ENCODE data around the gene COL18A1. TPM values are rescaled to one million over a fixed set of nuclear protein-coding genes. Genes with fewer than 3 reads are reported as not detected.

The COL18A1 gene
- total RNA-seq, 1 donor from 2014 or later: 515 TPM

DNA sequence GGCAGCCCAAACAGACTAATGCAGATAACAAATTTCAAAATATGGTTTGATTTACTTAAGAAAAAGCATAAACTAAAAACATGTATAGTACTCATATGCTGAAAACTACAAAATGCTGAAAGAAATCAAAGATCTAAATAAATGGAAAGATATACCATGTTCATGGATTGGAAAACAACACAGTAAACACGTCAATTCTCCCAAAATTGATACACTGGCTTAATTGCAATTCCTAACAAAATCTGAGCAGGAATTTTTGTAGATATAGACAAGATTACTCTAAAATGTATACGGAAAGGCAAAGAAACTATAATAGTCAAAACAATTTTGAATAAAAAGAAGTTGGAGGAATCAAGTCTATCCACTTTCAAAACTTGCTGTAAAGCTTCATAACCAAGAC lies 116.3 kb downstream of the COL18A1 start:
- Mint-ChIP-seq H3K27ac (ENCODE audit: unreplicated experiment) (no peak overlapping the region), H3K9me3 (ENCODE audit: unreplicated experiment) (peaks cover 42% of the 10 kb centered on the region), H3K27me3 (ENCODE audit: unreplicated experiment) (no peaks in the 10 kb centered on the region), H3K4me1 (ENCODE audit: unreplicated experiment) (no peaks in the 10 kb centered on the region), H3K36me3 (ENCODE audit: unreplicated experiment) (peaks cover 34% of the 10 kb centered on the region), H3K4me3 (ENCODE audit: unreplicated experiment) (no peak overlapping the region)
- DNase-seq (ENCODE audit: extremely low spot score, unreplicated experiment): no peak
- TF ChIP-seq, protein P1, sequence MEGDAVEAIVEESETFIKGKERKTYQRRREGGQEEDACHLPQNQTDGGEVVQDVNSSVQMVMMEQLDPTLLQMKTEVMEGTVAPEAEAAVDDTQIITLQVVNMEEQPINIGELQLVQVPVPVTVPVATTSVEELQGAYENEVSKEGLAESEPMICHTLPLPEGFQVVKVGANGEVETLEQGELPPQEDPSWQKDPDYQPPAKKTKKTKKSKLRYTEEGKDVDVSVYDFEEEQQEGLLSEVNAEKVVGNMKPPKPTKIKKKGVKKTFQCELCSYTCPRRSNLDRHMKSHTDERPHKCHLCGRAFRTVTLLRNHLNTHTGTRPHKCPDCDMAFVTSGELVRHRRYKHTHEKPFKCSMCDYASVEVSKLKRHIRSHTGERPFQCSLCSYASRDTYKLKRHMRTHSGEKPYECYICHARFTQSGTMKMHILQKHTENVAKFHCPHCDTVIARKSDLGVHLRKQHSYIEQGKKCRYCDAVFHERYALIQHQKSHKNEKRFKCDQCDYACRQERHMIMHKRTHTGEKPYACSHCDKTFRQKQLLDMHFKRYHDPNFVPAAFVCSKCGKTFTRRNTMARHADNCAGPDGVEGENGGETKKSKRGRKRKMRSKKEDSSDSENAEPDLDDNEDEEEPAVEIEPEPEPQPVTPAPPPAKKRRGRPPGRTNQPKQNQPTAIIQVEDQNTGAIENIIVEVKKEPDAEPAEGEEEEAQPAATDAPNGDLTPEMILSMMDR (IDR thresholded peaks at IDR 0.05): no peak

DNA sequence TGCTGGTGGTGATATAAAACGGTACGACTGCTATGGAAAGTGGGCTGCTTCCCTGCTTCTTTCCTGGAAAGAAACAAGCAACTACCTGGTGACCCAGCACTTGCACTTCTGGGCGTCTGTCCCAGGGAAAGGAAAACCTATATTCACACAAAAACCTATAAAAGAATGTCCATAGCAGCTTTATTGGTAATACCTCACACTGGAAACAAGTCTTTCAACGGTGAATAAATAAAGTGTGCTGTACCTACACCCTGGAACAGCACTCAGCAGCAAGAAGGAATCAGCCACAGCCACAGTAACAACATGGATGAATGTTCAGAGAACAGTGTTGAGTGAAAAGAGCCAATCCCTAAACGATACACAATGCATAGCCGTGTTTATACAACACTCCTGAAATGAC lies 117.4 kb downstream of the COL18A1 start:
- H3K27ac Mint-ChIP-seq (ENCODE audit: unreplicated experiment): no peak overlapping the region
- no peak for DNase-seq (ENCODE audit: extremely low spot score, unreplicated experiment)
- no peak overlapping the region for H3K4me3 Mint-ChIP-seq (ENCODE audit: unreplicated experiment)
- TF ChIP-seq, protein P1 (IDR thresholded peaks at IDR 0.05): no peak
- H3K36me3 Mint-ChIP-seq (ENCODE audit: unreplicated experiment): peaks cover 34% of the 10 kb centered on the region
- H3K4me1 Mint-ChIP-seq (ENCODE audit: unreplicated experiment): no peaks in the 10 kb centered on the region
- no peaks in the 10 kb centered on the region for H3K27me3 Mint-ChIP-seq (ENCODE audit: unreplicated experiment)
- H3K9me3 Mint-ChIP-seq (ENCODE audit: unreplicated experiment): peaks cover 42% of the 10 kb centered on the region

DNA sequence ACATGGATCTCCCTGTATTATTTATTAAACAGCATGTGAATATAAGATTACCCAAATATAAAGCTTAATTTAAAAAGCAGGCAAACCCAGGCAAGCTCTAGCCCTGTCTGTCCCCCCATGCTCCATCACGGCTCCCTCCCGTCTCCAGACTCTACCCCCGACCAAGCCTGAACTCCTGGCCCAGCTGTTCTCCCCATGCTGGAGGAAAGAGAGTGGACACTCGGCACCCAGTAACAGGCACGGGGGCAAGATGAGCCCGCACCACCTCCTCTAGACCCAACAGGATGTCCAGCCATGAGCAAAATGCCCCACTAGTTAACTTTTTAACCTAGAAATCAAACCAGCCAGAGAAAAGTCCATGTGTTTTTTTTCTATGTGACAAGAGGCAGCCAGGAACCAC lies 118.0 kb downstream of the COL18A1 start:
- Mint-ChIP-seq H3K36me3 (ENCODE audit: unreplicated experiment) (peaks cover 34% of the 10 kb centered on the region), H3K27ac (ENCODE audit: unreplicated experiment) (no peak overlapping the region), H3K27me3 (ENCODE audit: unreplicated experiment) (no peaks in the 10 kb centered on the region), H3K9me3 (ENCODE audit: unreplicated experiment) (peaks cover 40% of the 10 kb centered on the region), H3K4me1 (ENCODE audit: unreplicated experiment) (no peaks in the 10 kb centered on the region), H3K4me3 (ENCODE audit: unreplicated experiment) (no peak overlapping the region)
- no peak for DNase-seq (ENCODE audit: extremely low spot score, unreplicated experiment)
- TF ChIP-seq, protein P1 (IDR thresholded peaks at IDR 0.05): no peak

DNA sequence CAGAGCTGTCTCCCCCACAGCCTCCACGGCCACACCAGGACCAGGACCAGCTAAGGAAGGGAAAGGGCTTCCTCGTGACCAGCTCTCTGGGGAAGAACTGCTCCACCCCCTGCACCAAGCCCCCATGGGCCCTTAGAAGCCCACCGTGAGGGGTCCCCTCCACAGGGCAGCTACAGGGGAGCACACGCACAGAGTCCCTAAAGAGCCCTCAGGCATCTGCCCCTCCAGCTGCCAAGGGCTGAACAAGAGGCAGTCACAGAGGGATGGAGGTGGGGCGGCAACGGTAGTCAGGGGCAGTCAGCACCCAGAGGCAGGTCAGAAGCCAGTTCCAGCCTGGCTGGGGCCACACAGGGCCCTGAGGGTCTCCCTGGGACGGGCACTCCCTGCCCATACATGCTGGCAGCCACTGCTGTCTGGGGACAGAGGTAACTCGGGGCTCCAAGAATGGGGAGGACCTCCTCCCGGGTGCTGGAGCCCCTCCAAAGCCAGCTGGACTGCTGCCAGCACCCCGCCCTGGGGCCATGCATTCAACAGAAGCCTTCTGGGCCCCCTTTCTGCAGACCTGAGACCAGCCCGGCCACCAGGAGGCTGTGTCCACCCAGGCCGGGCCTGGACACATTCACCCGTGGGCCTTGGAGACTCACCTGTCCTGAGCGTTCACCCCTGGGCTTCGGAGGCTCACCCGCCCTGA lies 118.6 kb downstream of the COL18A1 start:
- Mint-ChIP-seq H3K27me3 (ENCODE audit: unreplicated experiment) (no peaks in the 10 kb centered on the region), H3K4me3 (ENCODE audit: unreplicated experiment) (no peak overlapping the region), H3K9me3 (ENCODE audit: unreplicated experiment) (peaks cover 35% of the 10 kb centered on the region), H3K27ac (ENCODE audit: unreplicated experiment) (no peak overlapping the region), H3K4me1 (ENCODE audit: unreplicated experiment) (no peaks in the 10 kb centered on the region), H3K36me3 (ENCODE audit: unreplicated experiment) (peaks cover 30% of the 10 kb centered on the region)
- no peak for DNase-seq (ENCODE audit: extremely low spot score, unreplicated experiment)
- TF ChIP-seq, protein P1 (IDR thresholded peaks at IDR 0.05): no peak

DNA sequence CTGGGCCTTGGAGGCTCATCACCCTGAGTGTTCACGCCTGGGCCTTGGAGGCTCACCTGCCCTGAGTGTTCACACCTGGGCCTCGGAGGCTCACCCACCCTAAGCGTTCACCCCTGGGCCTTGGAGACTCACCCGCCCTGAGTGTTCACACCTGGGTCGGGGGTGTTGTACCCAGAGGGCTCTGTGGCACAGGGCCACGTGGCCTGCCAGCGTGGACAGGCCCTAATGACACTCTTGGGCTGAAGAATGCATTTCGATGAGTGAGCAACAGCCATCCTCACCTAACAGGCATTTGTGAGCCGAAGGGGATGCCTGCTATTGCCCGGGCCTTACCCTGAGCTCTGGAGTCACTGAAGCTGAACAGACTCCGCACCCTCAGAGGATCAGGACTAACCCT lies 119.8 kb downstream of the COL18A1 start:
- Mint-ChIP-seq H3K36me3 (ENCODE audit: unreplicated experiment) (peaks cover 18% of the 10 kb centered on the region), H3K4me1 (ENCODE audit: unreplicated experiment) (no peaks in the 10 kb centered on the region), H3K9me3 (ENCODE audit: unreplicated experiment) (peaks cover 23% of the 10 kb centered on the region), H3K27me3 (ENCODE audit: unreplicated experiment) (no peaks in the 10 kb centered on the region), H3K27ac (ENCODE audit: unreplicated experiment) (no peak overlapping the region), H3K4me3 (ENCODE audit: unreplicated experiment) (no peak overlapping the region)
- DNase-seq (ENCODE audit: extremely low spot score, unreplicated experiment): no peak
- TF ChIP-seq, protein P1 (IDR thresholded peaks at IDR 0.05): no peak

All from osteocyte (in vitro differentiated cells).